ENCODE measurements around the gene RTP2. TPM values are rescaled to one million over a fixed set of nuclear protein-coding genes. Genes with fewer than 3 reads are reported as not detected.

The RTP2 gene
- total RNA-seq, 1 experiment from 2014 or later, result not detected

- no peak overlapping the region for H3K27ac ChIP-seq (ENCODE audit: low read length)
- ChIA-PET CTCF (no interaction called here), POLR2A (no interaction called here)
- DNase-seq (ENCODE audit: low read depth, low spot score) (no peak), ATAC-seq (no peak)
- no peaks in the 10 kb centered on the region for H3K36me3 ChIP-seq (ENCODE audit: control insufficient read depth, insufficient read depth, low read length)
- no TSS peak for BruUV-seq (replicated peaks)
- TF ChIP-seq POLR2AphosphoS5 (IDR thresholded peaks at IDR 0.05; ENCODE audit: low read depth, low read length) (no peak), CTCF (IDR thresholded peaks at IDR 0.05) (no peak), TCF7L2 (IDR thresholded peaks at IDR 0.05; ENCODE audit: low read depth, low read length) (no peak), SIN3A (IDR thresholded peaks at IDR 0.05; ENCODE audit: borderline replicate concordance, insufficient read depth, low read depth, low read length) (no peak), REST (IDR thresholded peaks at IDR 0.05; ENCODE audit: insufficient read depth in 1 of 2, low read depth in 2 of 2, low read length in 1 of 2) (no peak)
- intact Hi-C loops (cut with micrococcal nuclease; ENCODE audit: unreplicated experiment) (no loop called here), in situ Hi-C loops (cut with HindIII; ENCODE audit: low pct_unique_long_range_greater_than_20kb, low sequenced_read_pairs) (no loop called here)
- peaks cover 8% of the 10 kb centered on the region; the same call in 1 of the 2 replicates for H3K27me3 ChIP-seq (ENCODE audit: control insufficient read depth, insufficient read depth, low read length)
- no peaks in the 10 kb centered on the region for H3K9me3 ChIP-seq (ENCODE audit: control insufficient read depth, insufficient read depth, low read depth, low read length)
- H3K4me1 ChIP-seq (ENCODE audit: control insufficient read depth, insufficient read depth, low read length), result no peaks in the 10 kb centered on the region
- no peak overlapping the region for H3K4me3 ChIP-seq (ENCODE audit: low read depth in 2 of 2, low read length in 2 of 2)
Measured at GRCh38 chr3:187661267-187661666, 41.1 kb downstream of the RTP2 start.

DNA sequence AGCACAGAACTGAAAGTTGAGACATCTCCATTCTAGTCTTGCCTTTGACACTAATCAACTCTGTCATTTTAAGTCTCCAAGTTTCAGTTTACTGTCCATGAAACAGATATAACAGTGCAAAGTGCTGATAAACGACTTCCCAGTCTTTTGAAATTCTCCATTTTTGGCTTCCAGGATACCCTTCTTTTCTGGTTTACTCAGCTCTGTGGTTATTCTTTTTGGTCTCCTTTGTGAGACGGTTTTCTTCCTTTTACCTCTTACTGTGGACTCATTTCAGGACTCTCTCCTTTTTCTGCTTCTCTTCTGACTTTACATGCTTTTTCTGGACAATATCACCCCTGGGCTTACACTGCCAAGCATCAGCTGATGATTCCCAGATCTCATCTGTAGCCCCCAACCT lies 51.1 kb downstream of the RTP2 start:
- H3K27ac ChIP-seq (ENCODE audit: low read length), result no peak overlapping the region
- ChIA-PET CTCF (interaction anchor here (0.6 kb wide), 1 partner anchor 431 kb away, joined by 6 read pairs; no protein-coding TSS in a partner anchor), POLR2A (no interaction called here)
- intact Hi-C loops (cut with micrococcal nuclease; ENCODE audit: unreplicated experiment) (no loop called here), in situ Hi-C loops (cut with HindIII; ENCODE audit: low pct_unique_long_range_greater_than_20kb, low sequenced_read_pairs) (no loop called here)
- DNase-seq (ENCODE audit: low read depth, low spot score), result no peak
- no peak overlapping the region for H3K4me3 ChIP-seq (ENCODE audit: low read depth in 2 of 2, low read length in 2 of 2)
- no TSS peak for BruUV-seq (replicated peaks)
- no peaks in the 10 kb centered on the region for H3K36me3 ChIP-seq (ENCODE audit: control insufficient read depth, insufficient read depth, low read length)
- H3K9me3 ChIP-seq (ENCODE audit: control insufficient read depth, insufficient read depth, low read depth, low read length), result no peaks in the 10 kb centered on the region
- no peak for ATAC-seq
- no peak for TF ChIP-seq SIN3A (IDR thresholded peaks at IDR 0.05; ENCODE audit: borderline replicate concordance, insufficient read depth, low read depth, low read length)
- TF ChIP-seq REST (IDR thresholded peaks at IDR 0.05; ENCODE audit: insufficient read depth in 1 of 2, low read depth in 2 of 2, low read length in 1 of 2), result no peak
- TF ChIP-seq CTCF (IDR thresholded peaks at IDR 0.05), result no peak
- no peak for TF ChIP-seq TCF7L2 (IDR thresholded peaks at IDR 0.05; ENCODE audit: low read depth, low read length)
- TF ChIP-seq POLR2AphosphoS5 (IDR thresholded peaks at IDR 0.05; ENCODE audit: low read depth, low read length), result no peak
- H3K4me1 ChIP-seq (ENCODE audit: control insufficient read depth, insufficient read depth, low read length), result no peaks in the 10 kb centered on the region
- H3K27me3 ChIP-seq (ENCODE audit: control insufficient read depth, insufficient read depth, low read length), result peaks cover 2% of the 10 kb centered on the region; the same call in 1 of the 2 replicates

Other genes with a start within 250 kb of the RTP2 start
- gene SST, start 32.2 kb downstream of the RTP2 start, total RNA-seq (2021; ENCODE audit: unreplicated experiment), result not detected
- gene BCL6, start 42.9 kb upstream of the RTP2 start, total RNA-seq (2021; ENCODE audit: unreplicated experiment), result 21.5 TPM